ENCODE data around the gene GFOD2. TPM values are rescaled to one million over a fixed set of nuclear protein-coding genes. Genes with fewer than 3 reads are reported as not detected.

Gene GFOD2
- polyA plus RNA-seq, 3 donors = 19.8 to 23.7 (median 23.0) TPM

DNA sequence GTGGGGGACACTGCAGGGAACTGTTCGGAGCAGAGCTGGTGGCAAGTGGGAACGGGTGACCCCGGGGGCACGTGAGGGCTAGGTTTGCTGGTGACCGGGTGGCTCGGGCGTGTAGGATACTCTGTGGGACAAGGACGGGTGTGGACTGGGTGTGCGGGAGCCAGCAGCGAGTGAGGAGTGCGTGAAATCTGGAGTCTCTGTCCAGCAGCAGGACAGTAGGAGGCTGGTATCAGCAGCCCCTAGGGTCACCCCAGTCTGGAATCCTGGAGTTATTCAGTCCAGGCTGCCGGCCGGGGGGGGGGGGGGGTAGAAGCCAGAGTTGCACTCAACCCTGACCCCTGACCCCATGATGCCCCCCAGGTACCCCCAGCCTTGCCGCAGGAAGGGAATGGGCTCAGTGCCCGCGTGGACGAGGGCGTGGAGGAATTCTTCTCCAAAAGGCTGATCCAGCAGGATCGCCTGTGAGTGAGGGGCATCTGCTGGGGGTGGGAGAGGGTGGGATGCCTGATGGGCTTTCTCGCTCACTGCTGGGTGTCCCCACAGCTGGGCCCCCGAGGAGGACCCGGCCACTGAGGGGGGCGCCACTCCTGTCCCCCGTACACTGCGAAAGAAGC lies 65.2 kb downstream of the GFOD2 start:
- DNase-seq (ENCODE audit: extremely low read depth in 1 of 11, low read depth in 9 of 11, low spot score in 4 of 11) = no peak

DNA sequence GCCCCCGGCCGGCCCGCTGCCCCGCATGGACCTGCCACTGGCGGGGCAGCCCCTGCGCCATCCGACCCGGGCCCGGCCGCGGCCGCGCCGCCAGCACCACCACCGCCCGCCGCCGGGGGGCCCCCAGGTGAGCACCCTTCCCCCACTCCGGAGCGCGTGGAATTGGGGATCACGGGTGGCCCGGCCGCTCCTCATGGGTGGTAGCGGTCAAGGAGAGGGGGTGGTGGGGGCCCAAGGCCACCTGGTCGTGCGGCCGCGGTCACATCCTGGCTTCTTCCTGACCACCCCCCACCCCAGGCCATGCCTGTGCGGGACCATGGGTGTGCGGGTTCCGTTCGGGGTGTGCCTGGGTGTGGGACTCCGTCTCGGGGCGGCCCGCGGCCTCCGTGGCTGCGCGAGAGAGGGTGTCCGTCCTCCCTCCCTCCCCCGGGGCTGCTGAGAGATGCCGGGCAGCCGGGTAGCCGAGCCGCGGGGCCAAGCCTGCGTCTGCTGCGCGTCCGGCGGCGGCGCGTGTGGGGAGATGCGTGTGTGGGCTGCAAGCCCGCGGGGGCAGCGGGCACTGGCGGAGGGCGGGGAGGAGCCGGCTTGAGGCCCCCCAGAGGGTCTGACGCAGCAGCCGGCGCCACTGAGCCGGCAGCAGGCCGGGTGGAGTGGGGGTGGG lies 65.9 kb downstream of the GFOD2 start:
- no peak for DNase-seq (ENCODE audit: extremely low read depth in 1 of 11, low read depth in 9 of 11, low spot score in 4 of 11)

DNA sequence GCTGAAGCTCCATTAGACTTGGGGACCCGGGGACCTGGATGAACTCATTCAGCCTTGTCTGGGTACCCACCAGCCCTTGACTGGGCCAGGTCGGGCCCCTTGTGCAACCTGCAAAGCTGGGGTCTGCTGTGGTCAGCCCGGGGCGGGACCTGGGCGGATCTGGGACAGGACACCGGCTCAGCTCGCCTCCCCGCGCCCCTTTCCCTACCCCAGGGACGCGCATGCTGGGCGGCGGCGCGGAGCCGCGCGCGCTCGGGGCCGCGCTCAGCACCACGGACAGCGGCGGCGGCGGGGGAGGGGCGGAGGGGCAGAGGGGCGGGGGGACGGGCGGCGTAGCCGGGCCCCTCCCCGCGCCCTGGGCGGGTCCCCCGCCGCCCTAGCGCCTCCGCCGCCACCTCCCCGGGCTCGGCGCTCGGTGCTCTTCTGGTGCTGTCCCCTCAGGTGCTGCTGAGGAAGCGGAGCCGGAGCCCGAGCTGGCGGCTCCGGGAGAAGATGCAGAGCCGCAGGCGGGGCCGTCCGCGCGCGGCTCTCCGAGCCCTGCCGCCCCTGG lies 66.5 kb downstream of the GFOD2 start:
- no peak for DNase-seq (ENCODE audit: extremely low read depth in 1 of 11, low read depth in 9 of 11, low spot score in 4 of 11)

DNA sequence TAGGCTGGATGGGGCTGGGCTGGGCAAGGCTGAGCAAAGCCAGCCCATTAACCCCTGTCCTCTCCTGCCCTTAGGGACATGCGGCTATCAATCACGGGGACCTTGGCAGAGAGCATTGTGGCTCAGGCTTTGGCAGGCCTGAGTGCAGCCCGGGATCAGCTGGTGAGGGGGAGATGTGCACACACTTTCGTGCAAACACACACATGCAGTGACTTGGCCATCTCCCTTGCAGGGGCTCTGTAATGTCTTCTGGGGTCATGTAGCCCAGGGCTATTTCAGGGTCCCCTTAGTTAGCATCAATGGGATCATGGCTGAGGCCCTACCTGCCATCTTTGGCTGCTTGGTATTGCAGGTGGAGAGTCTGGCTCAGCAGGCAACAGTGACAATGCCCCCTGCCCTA lies 67.3 kb downstream of the GFOD2 start:
- no peak for DNase-seq (ENCODE audit: extremely low read depth in 1 of 11, low read depth in 9 of 11, low spot score in 4 of 11)

DNA sequence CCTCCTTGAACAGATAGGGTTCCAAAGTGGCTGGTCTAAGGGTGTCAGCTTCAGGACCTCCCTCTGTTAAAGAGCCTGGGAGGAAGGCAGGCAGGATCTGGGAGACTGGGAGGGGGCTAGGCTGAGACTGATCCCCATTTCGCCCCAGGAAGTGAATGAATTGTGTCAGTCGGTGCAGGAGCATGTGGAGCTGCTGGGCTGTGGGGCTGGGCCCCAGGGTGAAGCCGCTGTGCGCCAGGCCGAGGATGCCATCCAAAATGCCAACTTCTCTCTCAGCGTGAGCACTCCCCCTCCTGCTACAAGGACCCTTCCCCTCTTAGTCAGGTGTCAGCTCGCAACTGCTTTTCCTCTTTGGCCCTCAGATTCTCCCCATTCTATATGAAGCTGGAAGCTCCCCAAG lies 68.1 kb downstream of the GFOD2 start:
- no peak for DNase-seq (ENCODE audit: extremely low read depth in 1 of 11, low read depth in 9 of 11, low spot score in 4 of 11)

DNA sequence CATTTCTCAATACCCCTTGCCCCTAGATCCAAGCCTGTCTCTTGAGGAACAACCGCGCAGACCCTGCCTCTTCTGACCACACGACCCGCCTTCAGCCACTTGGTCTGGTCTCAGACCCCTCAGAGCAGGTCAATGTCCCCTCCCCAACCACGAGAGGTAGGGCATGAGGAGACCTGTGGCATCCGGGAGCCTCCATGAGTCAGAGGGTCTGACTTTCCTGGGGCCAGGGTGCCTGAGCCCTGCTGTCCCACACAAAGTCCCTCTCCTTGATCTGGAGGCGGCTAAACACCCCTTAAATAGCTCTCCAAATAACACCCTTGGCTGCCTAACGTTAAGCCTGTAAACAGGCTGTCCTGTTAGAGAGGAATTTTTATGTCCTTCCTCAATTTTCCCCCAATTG lies 69.1 kb downstream of the GFOD2 start:
- no peak for DNase-seq (ENCODE audit: extremely low read depth in 1 of 11, low read depth in 9 of 11, low spot score in 4 of 11)

DNA sequence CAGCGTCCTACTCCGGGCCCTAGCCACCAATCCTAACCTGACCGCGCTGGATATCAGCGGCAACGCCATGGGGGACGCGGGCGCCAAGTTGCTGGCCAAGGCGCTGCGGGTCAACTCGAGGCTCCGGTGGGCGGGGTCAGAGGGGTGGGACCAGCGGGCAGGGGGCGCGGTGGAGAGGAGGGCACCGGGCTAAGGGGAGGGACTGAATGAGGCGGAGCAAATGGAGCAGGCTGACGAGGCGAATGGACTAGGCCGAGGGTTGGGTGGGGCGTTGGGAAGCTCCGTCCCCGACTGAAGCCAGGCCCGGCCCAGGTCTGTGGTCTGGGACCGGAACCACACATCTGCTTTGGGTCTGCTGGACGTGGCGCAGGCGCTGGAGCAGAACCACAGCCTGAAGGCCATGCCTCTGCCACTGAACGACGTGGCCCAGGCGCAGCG lies 69.6 kb downstream of the GFOD2 start:
- DNase-seq (ENCODE audit: extremely low read depth in 1 of 11, low read depth in 9 of 11, low spot score in 4 of 11) = no peak

DNA sequence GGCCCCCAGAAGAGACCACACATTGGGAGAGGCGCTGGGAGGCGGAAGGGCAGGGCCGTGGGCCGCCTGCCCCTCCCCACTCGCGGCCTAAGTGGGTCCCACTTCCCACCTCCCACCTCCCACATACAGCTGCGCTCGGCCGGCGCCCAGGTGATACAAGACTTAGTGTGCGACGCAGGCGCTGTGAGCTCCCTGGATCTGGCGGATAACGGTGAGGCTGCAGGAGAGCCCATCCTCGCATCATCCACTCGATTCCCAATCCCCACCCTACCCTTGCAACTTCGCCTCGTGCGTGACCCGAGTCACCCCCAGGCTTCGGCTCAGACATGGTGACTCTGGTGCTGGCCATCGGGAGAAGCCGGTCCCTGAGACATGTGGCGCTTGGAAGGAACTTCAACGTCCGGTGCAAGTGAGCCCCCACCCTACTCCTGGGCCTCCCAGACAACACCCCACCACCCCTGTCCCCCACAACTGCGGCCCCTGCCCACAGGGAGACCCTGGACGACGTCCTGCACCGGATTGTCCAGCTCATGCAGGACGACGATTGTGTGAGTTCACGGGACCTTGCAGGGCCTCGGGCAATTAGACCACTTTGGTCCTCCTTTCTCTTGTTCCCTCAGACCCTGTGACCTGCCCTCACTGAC lies 70.2 kb downstream of the GFOD2 start:
- DNase-seq (ENCODE audit: extremely low read depth in 1 of 11, low read depth in 9 of 11, low spot score in 4 of 11) = no peak

DNA sequence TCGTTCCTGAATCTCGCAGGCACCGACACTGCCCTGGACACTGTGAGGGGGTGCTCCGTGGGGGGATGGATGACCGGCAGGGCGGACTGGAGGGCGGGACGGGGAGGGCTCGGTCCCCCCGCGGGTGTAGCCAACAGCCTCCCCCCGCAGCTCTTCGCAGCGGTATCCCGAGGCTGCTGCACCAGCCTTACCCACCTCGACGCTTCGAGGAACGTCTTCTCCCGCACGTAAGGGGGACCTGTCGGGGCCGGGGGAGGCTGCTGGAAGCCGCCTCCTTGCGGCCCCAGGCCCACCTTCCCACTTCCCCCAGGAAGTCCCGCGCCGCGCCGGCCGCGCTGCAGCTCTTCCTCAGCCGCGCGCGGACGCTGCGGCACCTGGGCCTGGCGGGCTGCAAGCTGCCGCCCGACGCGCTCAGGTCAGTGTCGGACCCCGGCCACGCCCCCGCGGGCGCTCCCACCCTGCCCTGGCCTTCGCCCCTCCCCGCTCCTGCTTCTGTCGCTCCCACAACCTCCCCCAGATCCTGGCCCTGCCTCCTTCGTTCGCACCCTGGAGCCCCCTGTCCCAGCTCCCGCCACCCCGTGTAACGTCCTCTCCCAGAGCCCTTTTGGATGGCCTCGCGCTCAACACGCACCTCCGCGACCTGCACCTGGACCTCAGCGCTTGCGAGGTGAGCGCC lies 70.9 kb downstream of the GFOD2 start:
- no peak for DNase-seq (ENCODE audit: extremely low read depth in 1 of 11, low read depth in 9 of 11, low spot score in 4 of 11)

DNA sequence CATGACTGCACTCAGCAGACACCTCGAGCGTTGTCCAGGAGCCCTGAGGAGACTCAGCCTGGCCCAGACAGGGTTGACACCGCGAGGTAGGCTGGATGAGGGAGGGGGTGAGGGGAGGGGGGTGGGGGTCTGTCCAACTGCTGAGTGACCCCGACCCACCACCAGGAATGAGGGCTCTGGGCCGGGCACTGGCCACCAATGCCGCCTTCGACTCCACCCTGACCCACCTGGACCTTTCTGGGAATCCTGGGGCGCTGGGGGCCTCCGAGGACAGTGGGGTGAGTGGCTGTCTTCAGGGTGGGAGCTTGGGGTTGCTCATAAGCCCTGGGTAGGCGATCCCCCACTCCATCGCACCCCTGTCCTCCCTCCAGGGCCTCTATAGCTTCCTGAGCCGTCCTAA lies 71.4 kb downstream of the GFOD2 start:
- DNase-seq (ENCODE audit: extremely low read depth in 1 of 11, low read depth in 9 of 11, low spot score in 4 of 11) = no peak

DNA sequence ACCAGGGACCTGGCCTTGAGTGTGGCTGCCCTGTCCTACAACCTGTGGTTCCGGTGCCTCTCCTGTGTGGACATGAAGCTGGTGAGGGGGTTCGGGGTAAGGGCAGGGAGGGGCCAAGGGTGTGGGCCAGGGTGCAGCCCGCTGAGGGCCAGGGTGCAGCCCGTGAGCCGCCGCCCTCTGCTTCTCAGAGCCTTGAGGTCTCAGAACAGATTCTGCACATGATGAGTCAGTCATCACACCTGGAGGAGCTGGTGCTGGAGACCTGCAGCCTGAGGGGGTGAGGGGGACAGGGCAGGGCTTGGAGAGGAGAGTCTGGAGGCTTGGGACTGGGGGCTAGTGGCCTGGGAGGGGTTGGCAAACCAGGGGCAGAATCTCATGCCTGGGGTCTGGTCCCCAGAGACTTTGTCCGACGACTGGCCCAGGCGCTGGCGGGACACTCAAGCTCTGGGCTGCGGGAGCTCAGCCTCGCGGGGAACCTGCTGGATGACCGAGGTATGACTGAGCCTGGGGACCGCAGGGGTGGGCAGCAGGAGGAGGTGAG lies 71.9 kb downstream of the GFOD2 start:
- no peak for DNase-seq (ENCODE audit: extremely low read depth in 1 of 11, low read depth in 9 of 11, low spot score in 4 of 11)

DNA sequence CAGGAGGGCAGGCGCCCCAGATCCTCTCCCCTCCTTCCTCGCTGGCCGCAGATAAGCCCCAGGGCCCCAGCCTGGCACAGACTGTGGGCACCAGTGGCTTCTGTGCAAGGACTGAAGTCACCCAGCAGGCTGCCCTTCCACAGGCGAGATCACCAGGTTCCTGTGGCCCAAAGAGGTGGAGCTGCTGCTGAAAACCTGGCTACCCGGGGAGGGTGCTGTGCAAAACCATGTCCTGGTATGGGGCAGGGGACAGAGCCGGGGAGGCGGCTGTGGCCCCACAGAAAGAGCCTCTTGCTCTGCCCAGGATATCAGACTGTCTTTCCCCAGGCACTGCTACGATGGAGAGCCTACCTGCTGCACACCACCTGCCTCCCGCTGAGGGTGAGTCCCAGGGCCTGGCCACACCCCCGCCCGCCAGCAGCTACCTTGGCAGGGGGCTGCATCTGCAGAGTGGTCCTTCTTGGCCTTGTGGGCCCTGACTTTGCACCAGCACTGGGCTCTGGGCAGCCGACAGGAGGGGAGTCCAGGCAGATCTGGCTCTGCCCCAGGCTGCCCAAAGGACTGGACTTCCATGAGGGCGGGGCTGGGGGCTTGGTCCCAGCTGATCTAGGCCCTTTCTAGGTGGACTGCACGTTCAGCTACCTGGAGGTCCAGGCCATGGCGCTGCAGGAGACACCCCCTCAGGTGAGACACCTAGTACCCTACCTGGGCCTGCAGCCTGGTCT lies 73.6 kb downstream of the GFOD2 start:
- no peak for DNase-seq (ENCODE audit: extremely low read depth in 1 of 11, low read depth in 9 of 11, low spot score in 4 of 11)

DNA sequence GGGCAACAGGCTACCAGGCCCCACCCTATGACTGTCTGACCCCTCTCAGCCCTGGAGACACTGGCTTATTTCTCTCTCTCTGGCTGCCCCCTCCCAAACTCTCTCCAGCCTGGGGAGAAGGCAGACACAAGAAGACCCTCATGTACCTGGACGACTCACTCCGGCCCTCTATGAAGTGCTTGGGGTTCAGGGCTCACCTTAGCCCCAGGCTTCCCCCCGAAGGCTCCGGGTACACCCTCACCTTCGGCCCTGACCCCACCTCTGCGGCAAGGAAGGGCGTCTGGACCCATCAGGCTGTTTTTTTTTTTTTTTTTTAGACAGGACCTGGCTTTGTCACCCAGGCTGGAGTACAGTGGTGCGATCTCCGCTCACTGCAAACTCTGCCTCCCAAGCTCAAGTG lies 75.1 kb downstream of the GFOD2 start:
- no peak for DNase-seq (ENCODE audit: extremely low read depth in 1 of 11, low read depth in 9 of 11, low spot score in 4 of 11)

DNA sequence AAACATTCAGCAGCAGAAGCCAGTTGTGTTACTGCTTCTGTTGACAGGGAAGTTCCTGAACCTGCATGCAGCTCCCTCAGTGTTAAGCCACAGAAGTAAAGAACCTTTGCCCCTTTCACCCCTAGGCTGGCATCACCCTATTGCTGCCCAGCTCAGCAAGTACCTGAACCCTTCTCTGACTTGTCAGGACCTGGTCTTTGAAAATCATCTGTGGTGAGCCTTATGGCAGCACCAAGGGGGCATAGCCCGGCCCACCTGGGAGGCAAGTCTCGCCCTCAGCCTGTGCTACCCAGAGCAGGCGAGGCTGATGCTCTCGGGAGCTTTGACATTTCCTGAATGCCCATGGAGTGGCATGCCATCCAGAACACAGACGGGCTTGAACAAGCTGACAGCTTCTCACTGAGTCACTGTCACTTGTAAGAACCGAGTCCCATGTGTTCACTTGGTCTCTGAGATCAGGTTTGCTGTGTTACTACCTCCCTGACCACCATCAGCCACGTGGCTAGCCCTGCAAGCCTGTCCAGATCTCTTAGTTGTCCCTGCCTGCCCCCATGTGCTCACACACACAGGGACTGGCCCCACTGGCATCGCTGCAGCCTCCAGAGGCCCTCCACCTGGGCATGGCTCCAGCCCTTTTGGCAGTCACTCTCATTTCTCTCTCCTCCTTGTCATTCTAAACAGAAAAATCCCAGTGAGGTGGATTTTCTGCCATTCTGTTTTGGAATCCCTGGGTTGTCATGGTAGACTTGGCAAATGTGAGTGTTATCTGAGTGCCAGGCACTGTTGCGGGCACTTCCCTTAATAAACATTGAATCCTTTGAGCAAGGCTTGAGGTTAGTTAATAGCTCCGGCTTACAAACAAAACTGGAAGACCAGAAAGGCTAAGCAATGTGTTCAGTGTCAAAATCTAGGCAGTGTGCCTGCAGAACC lies 77.1 kb downstream of the GFOD2 start:
- DNase-seq (ENCODE audit: extremely low read depth in 1 of 11, low read depth in 9 of 11, low spot score in 4 of 11) = no peak

DNA sequence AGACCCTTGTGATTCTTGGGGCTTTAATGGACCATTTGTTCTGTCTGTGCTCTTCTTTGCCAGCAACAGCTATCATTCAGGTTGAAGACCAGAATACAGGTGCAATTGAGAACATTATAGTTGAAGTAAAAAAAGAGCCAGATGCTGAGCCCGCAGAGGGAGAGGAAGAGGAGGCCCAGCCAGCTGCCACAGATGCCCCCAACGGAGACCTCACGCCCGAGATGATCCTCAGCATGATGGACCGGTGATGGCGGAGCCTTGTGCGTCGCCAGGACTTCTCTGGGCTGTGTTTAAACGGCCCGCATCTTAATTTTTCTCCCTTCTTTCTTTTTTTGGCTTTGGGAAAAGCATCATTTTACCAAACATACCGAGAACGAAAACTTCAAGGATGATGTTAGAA lies 81.5 kb downstream of the GFOD2 start:
- no peak for DNase-seq (ENCODE audit: extremely low read depth in 1 of 11, low read depth in 9 of 11, low spot score in 4 of 11)

DNA sequence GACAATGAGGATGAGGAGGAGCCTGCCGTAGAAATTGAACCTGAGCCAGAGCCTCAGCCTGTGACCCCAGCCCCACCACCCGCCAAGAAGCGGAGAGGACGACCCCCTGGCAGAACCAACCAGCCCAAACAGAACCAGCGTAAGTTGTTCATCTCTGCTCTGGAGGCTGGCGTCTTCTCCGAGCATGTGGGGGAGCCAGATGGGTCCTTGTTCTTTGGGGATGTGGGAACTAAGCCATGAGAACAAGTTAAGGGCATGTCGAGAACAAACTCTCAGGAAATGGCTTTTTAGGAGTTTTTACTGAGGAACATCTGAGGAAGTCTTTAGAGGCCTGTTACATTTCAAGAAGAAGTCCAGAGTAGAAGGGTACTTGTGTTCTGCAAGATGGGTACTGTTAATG lies 82.4 kb downstream of the GFOD2 start:
- no peak for DNase-seq (ENCODE audit: extremely low read depth in 1 of 11, low read depth in 9 of 11, low spot score in 4 of 11)

DNA sequence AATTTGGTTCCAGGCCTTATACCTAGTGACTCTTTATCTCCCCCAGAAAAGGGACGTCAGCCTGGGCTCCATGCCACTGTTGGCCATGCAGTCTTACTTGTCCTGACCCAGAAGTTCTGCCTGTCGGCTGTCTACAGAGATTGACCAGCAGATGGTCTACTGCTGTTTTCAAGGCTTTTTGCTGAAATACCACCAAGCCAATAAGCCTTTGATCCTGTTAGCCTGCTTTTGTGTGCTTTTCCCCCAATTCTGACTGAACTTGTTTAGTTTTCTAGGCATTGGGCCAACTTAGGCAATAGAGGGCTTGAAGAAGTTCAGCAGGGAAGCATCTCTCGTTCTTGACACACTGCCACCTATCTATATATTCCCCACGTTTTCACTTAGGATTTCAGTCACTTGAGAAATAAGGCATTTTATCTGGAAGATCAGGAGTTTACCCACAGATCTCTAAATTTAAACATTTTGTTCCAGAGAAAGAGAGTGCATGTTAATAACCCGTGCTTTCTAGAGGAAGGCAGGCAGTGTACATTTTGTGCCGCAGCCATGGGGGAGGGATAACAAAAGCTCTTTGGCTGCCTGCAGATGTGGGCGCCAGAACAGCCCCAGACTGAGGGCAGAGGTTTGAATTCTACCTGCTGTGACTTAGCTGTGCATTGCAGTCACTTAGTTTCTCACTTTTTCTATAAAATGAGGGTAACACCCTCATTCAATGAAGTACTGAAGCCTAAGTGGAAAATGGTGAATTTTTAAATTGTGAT lies 86.5 kb downstream of the GFOD2 start:
- DNase-seq (ENCODE audit: extremely low read depth in 1 of 11, low read depth in 9 of 11, low spot score in 4 of 11) = no peak

All from renal cortex interstitium (tissue), 11 donors.